CD4-positive, CD25-positive, alpha-beta regulatory T cell (primary cell): ENCODE data around the gene XIST. TPM values are rescaled to one million over a fixed set of nuclear protein-coding genes. Genes with fewer than 3 reads are reported as not detected.
"Not testable (repeated sequence)": the region's sequence is repeated elsewhere in the genome, so short reads cannot be mapped to it uniquely, and the experiment has no call there.

ENCODE experiments used
- ATAC-seq, 2 donors: fragments of 150-1000 bp; cut with Tn5 transposase; one replicate each; pipeline ENCODE4 v1.10.0; 2021; ENCODE audit warnings: low read depth in 2 of 2, moderate number of reproducible peaks in 2 of 2, moderate library complexity in 1 of 2
- DNase-seq, 3 donors: peaks; one replicate each; pipeline versions ENCODE4 v3.0.0 to v3.0.0-alpha.2; 2012 to 2022; ENCODE audit warnings: mixed read lengths in 1 of 3
- H3K27ac ChIP-seq: one replicate; pipeline ENCODE4 v1.7.0; 2013; ENCODE audit warnings: mild to moderate bottlenecking, low read length; ENCODE audit not compliant: insufficient read depth, poor library complexity, severe bottlenecking
- H3K27me3 ChIP-seq: one replicate; pipeline ENCODE4 v1.7.0; 2013; ENCODE audit warnings: low read length; ENCODE audit not compliant: control insufficient read depth, insufficient read depth
- H3K36me3 ChIP-seq: one replicate; pipeline ENCODE4 v1.7.0; 2013; ENCODE audit warnings: mild to moderate bottlenecking, low read length, moderate library complexity; ENCODE audit not compliant: control insufficient read depth, insufficient read depth
- H3K4me1 ChIP-seq: 2 replicates; pipeline ENCODE4 v1.7.0; 2013; ENCODE audit warnings: mild to moderate bottlenecking, low read length; ENCODE audit not compliant: insufficient read depth, control insufficient read depth, poor library complexity, severe bottlenecking
- H3K4me3 ChIP-seq: one replicate; pipeline ENCODE4 v1.7.0; 2013; ENCODE audit warnings: low read depth, mild to moderate bottlenecking, low read length, moderate library complexity
- H3K9me3 ChIP-seq, 2 experiments: 1 replicate in 1 of 2; 2 replicates in 1 of 2; pipeline ENCODE4 v1.7.0; 2013; ENCODE audit warnings: low read length in 2 of 2, mild to moderate bottlenecking in 1 of 2, moderate library complexity in 1 of 2; ENCODE audit not compliant: control insufficient read depth in 2 of 2
- H3K27ac Mint-ChIP-seq, 3 donors: one replicate each; pipeline ENCODE4 v1.8.0; 2020 to 2022; ENCODE audit warnings: mild to moderate bottlenecking in 3 of 3, mixed read lengths in 3 of 3, moderate library complexity in 2 of 3
- H3K27me3 Mint-ChIP-seq: one replicate; pipeline ENCODE4 v1.8.0; 2022; ENCODE audit warnings: mild to moderate bottlenecking, mixed read lengths
- H3K36me3 Mint-ChIP-seq: one replicate; pipeline ENCODE4 v1.8.0; 2020; ENCODE audit warnings: mixed read lengths
- H3K4me1 Mint-ChIP-seq, 4 donors: one replicate each; pipeline ENCODE4 v1.8.0; 2020 to 2022; ENCODE audit warnings: mixed read lengths in 4 of 4, mild to moderate bottlenecking in 1 of 4
- H3K4me3 Mint-ChIP-seq, 4 donors: one replicate each; pipeline ENCODE4 v1.8.0; 2020 to 2022; ENCODE audit warnings: mild to moderate bottlenecking in 4 of 4, mixed read lengths in 4 of 4, moderate library complexity in 3 of 4
- H3K9me3 Mint-ChIP-seq, 7 donors: one replicate each; pipeline ENCODE4 v1.8.0; 2020 to 2022; ENCODE audit warnings: mixed read lengths in 7 of 7, mild to moderate bottlenecking in 3 of 7, moderate library complexity in 2 of 7
- polyA plus RNA-seq, 4 donors: library from polyadenylated mRNA; unstranded; fragments of 300-500 nt; fragmentation: Illumina TruSeq; gene quantifications; one replicate each; pipeline ENCODE4 v1.2.3, GENCODE V29; 2021
- total RNA-seq: library from RNA; stranded (reverse); gene quantifications from one replicate; pipeline ENCODE4 v1.2.3, GENCODE V29; 2022

Gene XIST
- total RNA-seq, result 455 TPM
- 10 to 100 TPM in 2 of 4 donors, 1 to 10 TPM in 1, not detected in 1; 9.2 to 12.2 (median 10.9) TPM for polyA plus RNA-seq

GRCh38 chrX:73852467-73852866 lies at the start of gene XIST:
TSS of gene XIST (minus strand) at chrX:73852714.
- Histone ChIP-seq H3K4me3 (peak within 1 kb of the TSS; percentile 64), H3K4me1 (no peaks in the 10 kb centered on the region), H3K27ac (peak within 1 kb of the TSS; percentile 41), H3K27me3 (no peaks in the 10 kb centered on the region), H3K9me3 (no peaks in the 10 kb centered on the region), H3K36me3 (no peaks in the 10 kb centered on the region)
- DNase-seq, result peak in 2 of 3 donors; percentile 82 to 89
- peaks cover 0 to 25% (median 6%) of the 10 kb centered on the region in 4 donors for H3K4me1 Mint-ChIP-seq
- peak within 1 kb of the TSS in 2 of 3 donors; percentile 91 to 93 for H3K27ac Mint-ChIP-seq
- no peak for ATAC-seq
- no peaks in the 10 kb centered on the region for H3K9me3 Mint-ChIP-seq
- no peaks in the 10 kb centered on the region for H3K36me3 Mint-ChIP-seq
- no peaks in the 10 kb centered on the region for H3K27me3 Mint-ChIP-seq
- peak within 1 kb of the TSS in 3 of 4 donors; percentile 91 to 93 (median 93) for H3K4me3 Mint-ChIP-seq

GRCh38 chrX:73898315-73898714 lies 45.8 kb upstream of the XIST start:
- not testable (repeated sequence) for H3K9me3 ChIP-seq, ATAC-seq, H3K27ac ChIP-seq, H3K4me1 ChIP-seq, H3K4me1 Mint-ChIP-seq, H3K4me3 ChIP-seq, H3K36me3 ChIP-seq, DNase-seq, H3K4me3 Mint-ChIP-seq, H3K27me3 ChIP-seq, H3K27ac Mint-ChIP-seq, H3K36me3 Mint-ChIP-seq
- Mint-ChIP-seq H3K27me3 (peaks cover 15% of the 10 kb centered on the region), H3K9me3 (peaks cover 0 to 30% (median 0%) of the 10 kb centered on the region in 7 donors)

- H3K36me3 Mint-ChIP-seq, ATAC-seq, H3K4me1 ChIP-seq, H3K27me3 ChIP-seq, H3K36me3 ChIP-seq, H3K9me3 ChIP-seq, H3K4me3 ChIP-seq, H3K27ac ChIP-seq: not testable (repeated sequence)
- Mint-ChIP-seq H3K4me3 (peak overlapping the region in 2 of 4 donors; percentile 37 to 68), H3K4me1 (peaks cover 0 to 17% (median 4%) of the 10 kb centered on the region in 4 donors), H3K27ac (peak overlapping the region in 2 of 3 donors; percentile 70 to 82), H3K9me3 (peaks cover 0 to 23% (median 1%) of the 10 kb centered on the region in 7 donors), H3K27me3 (peaks cover 11% of the 10 kb centered on the region)
- peak in 2 of 3 donors; percentile 55 to 69 for DNase-seq
These were observed 40.1 kb upstream of the XIST start for GRCh38 chrX:73892515-73893090.

GRCh38 chrX:73882260-73882659 lies 29.7 kb upstream of the XIST start:
- H3K4me1 Mint-ChIP-seq, H3K4me3 ChIP-seq: not testable (repeated sequence)

GRCh38 chrX:73877687-73878086 lies 25.2 kb upstream of the XIST start:
- H3K36me3 Mint-ChIP-seq, result no peaks in the 10 kb centered on the region
- no peaks in the 10 kb centered on the region for H3K36me3 ChIP-seq
- no peak overlapping the region for H3K27ac Mint-ChIP-seq
- H3K27me3 Mint-ChIP-seq, result no peaks in the 10 kb centered on the region
- peaks cover 0 to 23% (median 4%) of the 10 kb centered on the region in 7 donors for H3K9me3 Mint-ChIP-seq
- no peaks in the 10 kb centered on the region for H3K27me3 ChIP-seq
- DNase-seq (no peak), ATAC-seq (no peak)
- no peak overlapping the region for H3K4me3 ChIP-seq
- H3K9me3 ChIP-seq, result peaks cover 0 to 5% of the 10 kb centered on the region in 2 experiments
- H3K4me3 Mint-ChIP-seq, result no peak overlapping the region
- H3K4me1 Mint-ChIP-seq, result no peaks in the 10 kb centered on the region
- H3K27ac ChIP-seq, result no peak overlapping the region
- no peaks in the 10 kb centered on the region for H3K4me1 ChIP-seq

More at GRCh38 chrX:73882260-73882659, 29.7 kb upstream of the XIST start:
- H3K27ac Mint-ChIP-seq, H3K27me3 ChIP-seq, ATAC-seq, H3K27ac ChIP-seq, H3K4me1 ChIP-seq, DNase-seq, H3K36me3 Mint-ChIP-seq, H3K27me3 Mint-ChIP-seq, H3K36me3 ChIP-seq, H3K9me3 ChIP-seq, H3K4me3 Mint-ChIP-seq: not testable (repeated sequence)
- H3K9me3 Mint-ChIP-seq, result peaks cover 0 to 23% (median 4%) of the 10 kb centered on the region in 7 donors

GRCh38 chrX:73876911-73877310 lies 24.4 kb upstream of the XIST start:
- no peak overlapping the region for H3K27ac ChIP-seq
- no peak for ATAC-seq
- H3K27me3 Mint-ChIP-seq, result no peaks in the 10 kb centered on the region

GRCh38 chrX:73868916-73869315 lies 16.4 kb upstream of the XIST start:
- no peak for ATAC-seq
- H3K36me3 ChIP-seq, result no peaks in the 10 kb centered on the region
- Mint-ChIP-seq H3K9me3 (no peaks in the 10 kb centered on the region), H3K27me3 (no peaks in the 10 kb centered on the region), H3K4me3 (no peak overlapping the region), H3K4me1 (peaks cover 0 to 3% (median 0%) of the 10 kb centered on the region in 4 donors), H3K27ac (no peak overlapping the region), H3K36me3 (no peaks in the 10 kb centered on the region)
- no peak overlapping the region for H3K4me3 ChIP-seq
- no peaks in the 10 kb centered on the region for H3K4me1 ChIP-seq
- H3K27me3 ChIP-seq, result no peaks in the 10 kb centered on the region
- no peaks in the 10 kb centered on the region for H3K9me3 ChIP-seq
- H3K27ac ChIP-seq, result no peak overlapping the region
- no peak for DNase-seq

More at GRCh38 chrX:73876911-73877310, 24.4 kb upstream of the XIST start:
- no peak overlapping the region for H3K4me3 Mint-ChIP-seq
- H3K27ac Mint-ChIP-seq, result no peak overlapping the region
- no peak overlapping the region for H3K4me3 ChIP-seq
- peaks cover 0 to 5% of the 10 kb centered on the region in 2 experiments for H3K9me3 ChIP-seq
- H3K4me1 Mint-ChIP-seq, result peaks cover 0 to 2% (median 0%) of the 10 kb centered on the region in 4 donors
- no peak for DNase-seq
- peaks cover 0 to 23% (median 4%) of the 10 kb centered on the region in 7 donors for H3K9me3 Mint-ChIP-seq
- no peaks in the 10 kb centered on the region for H3K27me3 ChIP-seq
- H3K36me3 Mint-ChIP-seq, result no peaks in the 10 kb centered on the region
- no peaks in the 10 kb centered on the region for H3K36me3 ChIP-seq
- no peaks in the 10 kb centered on the region for H3K4me1 ChIP-seq

- Histone ChIP-seq H3K4me1 (no peaks in the 10 kb centered on the region), H3K27me3 (no peaks in the 10 kb centered on the region), H3K4me3 (no peak overlapping the region), H3K36me3 (no peaks in the 10 kb centered on the region), H3K9me3 (no peaks in the 10 kb centered on the region), H3K27ac (no peak overlapping the region)
- DNase-seq (no peak), ATAC-seq (no peak)
- Mint-ChIP-seq H3K36me3 (no peaks in the 10 kb centered on the region), H3K27me3 (peaks cover 3% of the 10 kb centered on the region), H3K27ac (no peak overlapping the region), H3K9me3 (no peaks in the 10 kb centered on the region), H3K4me3 (no peak overlapping the region), H3K4me1 (peaks cover 0 to 3% (median 0%) of the 10 kb centered on the region in 4 donors)
These were observed 14.6 kb upstream of the XIST start for GRCh38 chrX:73867144-73867543.
